ENCODE data around the gene CNTN3. TPM values are rescaled to one million over a fixed set of nuclear protein-coding genes. Genes with fewer than 3 reads are reported as not detected.
A peak's percentile ranks its signal among the peaks of the same experiment; 100 is the strongest.

Gene CNTN3
- 24.0 and 31.8 TPM in 2 replicates for polyA plus RNA-seq
- polyA minus RNA-seq: 21.5 and 21.9 TPM in 2 replicates

DNA sequence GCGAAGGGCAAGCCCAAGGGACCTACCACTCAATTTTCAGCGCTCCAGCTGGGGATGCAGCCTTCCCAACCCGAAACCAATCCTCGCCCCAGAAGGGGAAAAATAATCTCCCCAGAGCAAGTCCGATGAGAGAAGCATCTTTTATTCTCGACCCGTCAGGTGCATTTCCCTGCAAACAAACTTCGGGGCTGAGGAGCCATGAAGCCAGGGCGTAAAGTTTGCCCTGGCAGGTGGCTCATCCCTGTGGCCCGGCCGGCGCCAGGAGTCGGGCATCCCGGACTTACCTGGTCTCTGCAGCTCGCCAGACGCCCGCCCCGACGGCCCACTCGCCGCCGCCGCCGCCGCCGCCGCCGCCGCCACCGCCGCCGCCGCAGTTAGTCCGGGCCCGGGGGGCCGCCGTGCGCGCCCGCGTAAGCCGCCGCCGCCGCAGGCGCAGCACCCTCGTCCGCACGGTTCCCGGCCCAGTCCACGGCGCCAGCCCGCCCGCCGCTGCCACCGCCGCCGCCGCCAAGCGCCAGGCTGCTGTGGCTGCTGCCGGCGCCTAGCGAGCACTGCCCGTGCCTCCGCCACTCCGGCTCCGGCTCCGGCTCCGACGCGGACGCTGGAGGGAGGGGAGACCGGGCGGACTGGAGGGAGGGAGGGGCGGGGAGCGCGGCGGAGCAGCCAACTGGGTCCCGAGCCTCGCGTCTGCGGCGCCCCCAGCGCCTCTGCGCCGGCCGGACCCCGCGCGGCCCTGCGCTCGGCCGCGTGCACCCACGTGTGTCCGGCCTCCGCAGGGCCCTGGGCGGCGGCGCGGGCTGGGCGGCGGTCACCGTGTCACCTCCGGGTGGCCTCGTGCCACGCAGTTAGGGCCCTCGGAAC, at the start of gene CNTN3:
Gene CNTN3, minus strand, starts transcription at position 553 of the 861 bp plus-strand sequence. CDS start 93,547 bp downstream, outside the sequence.
- peak within 1 kb of the TSS; percentile 69 for H3K4me3 ChIP-seq (ENCODE audit: low read length)
- H3K36me3 ChIP-seq (ENCODE audit: insufficient read depth, low read length): no peaks in the 10 kb centered on the region
- H3K9me2 ChIP-seq (ENCODE audit: insufficient read depth, low read length): no peaks in the 10 kb centered on the region
- no peaks in the 10 kb centered on the region for H3F3A ChIP-seq (ENCODE audit: insufficient read depth, low read length, poor library complexity, severe bottlenecking)
- H3K27me3 ChIP-seq (ENCODE audit: insufficient read depth, low read depth, low read length): peaks cover 20% of the 10 kb centered on the region
- no peaks in the 10 kb centered on the region for H4K20me1 ChIP-seq (ENCODE audit: insufficient read depth)
- no peaks in the 10 kb centered on the region for H3K9me3 ChIP-seq (ENCODE audit: low read length)
- H3K79me2 ChIP-seq (replicated peaks; ENCODE audit: insufficient read depth, low read length): no peaks in the 10 kb centered on the region
- peak within 1 kb of the TSS; percentile 43 for H3K4me2 ChIP-seq (ENCODE audit: low read length)
- H3K27ac ChIP-seq (ENCODE audit: low read length): no peak within 1 kb of the TSS
- TF ChIP-seq, protein P1, sequence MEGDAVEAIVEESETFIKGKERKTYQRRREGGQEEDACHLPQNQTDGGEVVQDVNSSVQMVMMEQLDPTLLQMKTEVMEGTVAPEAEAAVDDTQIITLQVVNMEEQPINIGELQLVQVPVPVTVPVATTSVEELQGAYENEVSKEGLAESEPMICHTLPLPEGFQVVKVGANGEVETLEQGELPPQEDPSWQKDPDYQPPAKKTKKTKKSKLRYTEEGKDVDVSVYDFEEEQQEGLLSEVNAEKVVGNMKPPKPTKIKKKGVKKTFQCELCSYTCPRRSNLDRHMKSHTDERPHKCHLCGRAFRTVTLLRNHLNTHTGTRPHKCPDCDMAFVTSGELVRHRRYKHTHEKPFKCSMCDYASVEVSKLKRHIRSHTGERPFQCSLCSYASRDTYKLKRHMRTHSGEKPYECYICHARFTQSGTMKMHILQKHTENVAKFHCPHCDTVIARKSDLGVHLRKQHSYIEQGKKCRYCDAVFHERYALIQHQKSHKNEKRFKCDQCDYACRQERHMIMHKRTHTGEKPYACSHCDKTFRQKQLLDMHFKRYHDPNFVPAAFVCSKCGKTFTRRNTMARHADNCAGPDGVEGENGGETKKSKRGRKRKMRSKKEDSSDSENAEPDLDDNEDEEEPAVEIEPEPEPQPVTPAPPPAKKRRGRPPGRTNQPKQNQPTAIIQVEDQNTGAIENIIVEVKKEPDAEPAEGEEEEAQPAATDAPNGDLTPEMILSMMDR (IDR thresholded peaks at IDR 0.05; ENCODE audit: poor library complexity, severe bottlenecking): no peak
- TF ChIP-seq RAD21 (conservative IDR thresholded peaks at IDR 0.05) (no peak), EZH2 (IDR thresholded peaks at IDR 0.05; ENCODE audit: borderline replicate concordance, insufficient read depth, low read length, poor library complexity, severe bottlenecking) (no peak), EP300 (conservative IDR thresholded peaks at IDR 0.05; ENCODE audit: poor library complexity, severe bottlenecking) (no peak), POLR2AphosphoS5 (IDR thresholded peaks at IDR 0.05) (peak; percentile 8), TAF1 (IDR thresholded peaks at IDR 0.05; ENCODE audit: low read depth) (no peak), SMC3 (conservative IDR thresholded peaks at IDR 0.05; ENCODE audit: poor library complexity) (no peak), MXI1 (conservative IDR thresholded peaks at IDR 0.05; ENCODE audit: poor library complexity, severe bottlenecking) (peak; percentile 26)
- TF ChIP-seq, protein P2, sequence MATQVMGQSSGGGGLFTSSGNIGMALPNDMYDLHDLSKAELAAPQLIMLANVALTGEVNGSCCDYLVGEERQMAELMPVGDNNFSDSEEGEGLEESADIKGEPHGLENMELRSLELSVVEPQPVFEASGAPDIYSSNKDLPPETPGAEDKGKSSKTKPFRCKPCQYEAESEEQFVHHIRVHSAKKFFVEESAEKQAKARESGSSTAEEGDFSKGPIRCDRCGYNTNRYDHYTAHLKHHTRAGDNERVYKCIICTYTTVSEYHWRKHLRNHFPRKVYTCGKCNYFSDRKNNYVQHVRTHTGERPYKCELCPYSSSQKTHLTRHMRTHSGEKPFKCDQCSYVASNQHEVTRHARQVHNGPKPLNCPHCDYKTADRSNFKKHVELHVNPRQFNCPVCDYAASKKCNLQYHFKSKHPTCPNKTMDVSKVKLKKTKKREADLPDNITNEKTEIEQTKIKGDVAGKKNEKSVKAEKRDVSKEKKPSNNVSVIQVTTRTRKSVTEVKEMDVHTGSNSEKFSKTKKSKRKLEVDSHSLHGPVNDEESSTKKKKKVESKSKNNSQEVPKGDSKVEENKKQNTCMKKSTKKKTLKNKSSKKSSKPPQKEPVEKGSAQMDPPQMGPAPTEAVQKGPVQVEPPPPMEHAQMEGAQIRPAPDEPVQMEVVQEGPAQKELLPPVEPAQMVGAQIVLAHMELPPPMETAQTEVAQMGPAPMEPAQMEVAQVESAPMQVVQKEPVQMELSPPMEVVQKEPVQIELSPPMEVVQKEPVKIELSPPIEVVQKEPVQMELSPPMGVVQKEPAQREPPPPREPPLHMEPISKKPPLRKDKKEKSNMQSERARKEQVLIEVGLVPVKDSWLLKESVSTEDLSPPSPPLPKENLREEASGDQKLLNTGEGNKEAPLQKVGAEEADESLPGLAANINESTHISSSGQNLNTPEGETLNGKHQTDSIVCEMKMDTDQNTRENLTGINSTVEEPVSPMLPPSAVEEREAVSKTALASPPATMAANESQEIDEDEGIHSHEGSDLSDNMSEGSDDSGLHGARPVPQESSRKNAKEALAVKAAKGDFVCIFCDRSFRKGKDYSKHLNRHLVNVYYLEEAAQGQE (IDR thresholded peaks at IDR 0.05; ENCODE audit: borderline replicate concordance): peak; percentile 8
- no peak within 1 kb of the TSS for H2AFZ ChIP-seq (ENCODE audit: low read depth, low read length)
- H3K9ac ChIP-seq (ENCODE audit: low read length): peak within 1 kb of the TSS; percentile 35

DNA sequence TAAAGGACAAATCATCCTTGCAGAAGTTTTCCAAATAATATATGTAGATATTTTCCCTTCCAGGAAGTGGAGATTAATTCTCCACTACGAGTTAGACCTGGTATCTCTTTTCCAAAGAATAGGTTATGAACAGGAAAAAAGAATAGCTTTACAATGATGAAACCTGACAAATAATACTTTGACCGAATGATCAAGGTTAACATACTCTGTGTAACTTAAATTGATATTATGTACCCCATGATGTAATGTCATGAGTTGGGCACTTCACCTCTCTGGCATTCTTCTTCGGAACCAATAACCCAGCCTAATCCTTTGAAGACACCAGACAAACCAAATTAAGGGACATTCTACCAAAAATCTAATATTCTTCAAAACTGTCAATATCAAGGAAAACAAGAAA, 48.7 kb upstream of the CNTN3 start:
- no peak overlapping the region for H3K4me2 ChIP-seq (ENCODE audit: low read length)
- no peaks in the 10 kb centered on the region for H3K27me3 ChIP-seq (ENCODE audit: insufficient read depth, low read depth, low read length)
- H2AFZ ChIP-seq (ENCODE audit: low read depth, low read length): no peak overlapping the region
- H3K27ac ChIP-seq (ENCODE audit: low read length): no peak overlapping the region
- H4K20me1 ChIP-seq (ENCODE audit: insufficient read depth): no peaks in the 10 kb centered on the region
- H3K9ac ChIP-seq (ENCODE audit: low read length): no peak overlapping the region
- H3F3A ChIP-seq (ENCODE audit: insufficient read depth, low read length, poor library complexity, severe bottlenecking): no peaks in the 10 kb centered on the region
- no peaks in the 10 kb centered on the region for H3K9me2 ChIP-seq (ENCODE audit: insufficient read depth, low read length)
- no peaks in the 10 kb centered on the region for H3K9me3 ChIP-seq (ENCODE audit: low read length)
- no peak overlapping the region for H3K4me3 ChIP-seq (ENCODE audit: low read length)
- TF ChIP-seq EZH2 (IDR thresholded peaks at IDR 0.05; ENCODE audit: borderline replicate concordance, insufficient read depth, low read length, poor library complexity, severe bottlenecking) (no peak), RAD21 (conservative IDR thresholded peaks at IDR 0.05) (no peak), TAF1 (IDR thresholded peaks at IDR 0.05; ENCODE audit: low read depth) (no peak), EP300 (conservative IDR thresholded peaks at IDR 0.05; ENCODE audit: poor library complexity, severe bottlenecking) (no peak), SMC3 (conservative IDR thresholded peaks at IDR 0.05; ENCODE audit: poor library complexity) (no peak), MXI1 (conservative IDR thresholded peaks at IDR 0.05; ENCODE audit: poor library complexity, severe bottlenecking) (no peak), POLR2AphosphoS5 (IDR thresholded peaks at IDR 0.05) (no peak)
- TF ChIP-seq, protein P2 (IDR thresholded peaks at IDR 0.05; ENCODE audit: borderline replicate concordance): no peak
- TF ChIP-seq, protein P1 (IDR thresholded peaks at IDR 0.05; ENCODE audit: poor library complexity, severe bottlenecking): no peak
- no peaks in the 10 kb centered on the region for H3K36me3 ChIP-seq (ENCODE audit: insufficient read depth, low read length)
- no peaks in the 10 kb centered on the region for H3K79me2 ChIP-seq (replicated peaks; ENCODE audit: insufficient read depth, low read length)
